A549 (cell line): ENCODE results near the gene SH3D21. TPM values are rescaled to one million over a fixed set of nuclear protein-coding genes. Genes with fewer than 3 reads are reported as not detected.

Source experiments
- ATAC-seq, 2 experiments: fragments of 200-7000 bp in 1 of 2; fragments of >200 bp in 1 of 2; cut with Nextera tagmentation in 1 of 2; cut with Tn5 transposase in 1 of 2; 3 replicates each; pipeline versions ENCODE4 v1.8.0 to v1.9.1; 2018 to 2020; ENCODE audit warnings: mild to moderate bottlenecking in 1 of 2, moderate library complexity in 1 of 2
- CTCF ChIA-PET: fragments of 300-600 bp; sonication (Branson Sonifier 250); formaldehyde crosslinking; extraction: SDS; loops from one replicate; lab custom pipeline; 2021; ENCODE audit warnings: antibody characterized with exemption, inconsistent platforms; lab: Yijun Ruan, JAX
- POLR2A ChIA-PET: fragments of 350-600 bp; formaldehyde crosslinking; extraction: SDS; loops from one replicate; lab custom pipeline; 2021; ENCODE audit warnings: antibody characterized with exemption, inconsistent platforms; lab: Yijun Ruan, JAX
- DNase-seq, 2 experiments: peaks; one replicate each; pipeline versions ENCODE4 v3.0.0 to v3.0.0-alpha.2; 2011 to 2016; ENCODE audit warnings: low read depth in 1 of 2, low spot score in 1 of 2
- FAIRE-seq: peaks from 2 replicates; lab custom pipeline; 2011; peaks lifted over from hg19 to GRCh38; lab: Jason Lieb, UNC
- H3K27ac ChIP-seq, 2 experiments: fragments of >200 bp; sonication (Bioruptor Twin); formaldehyde crosslinking; 3 replicates each; pipeline ENCODE4 v1.5.1; 2016 to 2017
- H3K4me1 ChIP-seq: fragments of >200 bp; sonication (Bioruptor Twin); formaldehyde crosslinking; 3 replicates; pipeline ENCODE4 v1.6.1; 2016
- H3K4me2 ChIP-seq: fragments of >200 bp; sonication (Bioruptor Twin); formaldehyde crosslinking; 3 replicates; pipeline ENCODE4 v1.6.1; 2016
- H3K4me3 ChIP-seq: fragments of >200 bp; sonication (Bioruptor Twin); formaldehyde crosslinking; 3 replicates; pipeline ENCODE4 v1.5.1; 2016
- H3K9me3 ChIP-seq: fragments of >200 bp; sonication (Bioruptor Twin); formaldehyde crosslinking; 3 replicates; pipeline ENCODE4 v1.6.1; 2016
- BHLHE40 ChIP-seq: IDR thresholded peaks from 2 replicates; pipeline ENCODE4 v1.6.1; 2012; ENCODE audit warnings: low read depth, low read length, inconsistent platforms
- CBX8 ChIP-seq: fragments of 200-600 bp; sonication (generic); IDR thresholded peaks from 2 replicates; pipeline ENCODE4 v1.6.1; 2016
- EHMT2 ChIP-seq: fragments of 200-600 bp; sonication (generic); IDR thresholded peaks from 2 replicates; pipeline ENCODE4 v1.6.1; 2016; ENCODE audit warnings: antibody characterized with exemption, low read depth, mild to moderate bottlenecking, moderate library complexity
- ESRRA ChIP-seq: fragments of 150-350 bp; IDR thresholded peaks from 2 replicates; pipeline ENCODE4 v1.6.1; 2014; ENCODE audit warnings: mild to moderate bottlenecking, low read length, borderline replicate concordance
- FOSB ChIP-seq: fragments of 250-450 bp; sonication (Bioruptor Pico); IDR thresholded peaks from 2 replicates; pipeline ENCODE4 v1.5.0; 2020; ENCODE audit warnings: mild to moderate bottlenecking, moderate library complexity
- FOSL2 ChIP-seq, 2 experiments: fragments of 450-650 bp in 1 of 2; fragments of >200 bp in 1 of 2; sonication (Bioruptor Twin) in 1 of 2; formaldehyde crosslinking; IDR thresholded peaks; 2 replicates each; pipeline versions ENCODE4 v1.5.0 to v1.6.1; 2016 to 2020; ENCODE audit warnings: mild to moderate bottlenecking in 1 of 2, moderate library complexity in 1 of 2
- FOXS1 ChIP-seq: fragments of 250-450 bp; sonication (Bioruptor Pico); IDR thresholded peaks from 2 replicates; pipeline ENCODE4 v1.5.0; 2020; ENCODE audit warnings: mild to moderate bottlenecking, moderate library complexity
- HEYL ChIP-seq: fragments of 250-450 bp; sonication (Bioruptor Pico); IDR thresholded peaks from 2 replicates; pipeline ENCODE4 v1.8.0; 2021; ENCODE audit warnings: mild to moderate bottlenecking, moderate library complexity
- JUN ChIP-seq, 2 experiments: fragments of >200 bp; sonication (Bioruptor Twin); formaldehyde crosslinking; IDR thresholded peaks; 2 replicates in 1 of 2; 3 replicates in 1 of 2; pipeline ENCODE4 v1.6.1; 2016 to 2017
- JUNB ChIP-seq: fragments of >200 bp; sonication (Bioruptor Twin); formaldehyde crosslinking; IDR thresholded peaks from 2 replicates; pipeline ENCODE4 v1.6.1; 2016
- KDM1A ChIP-seq: fragments of 200-600 bp; sonication (generic); IDR thresholded peaks from 2 replicates; pipeline ENCODE4 v1.6.1; 2016; ENCODE audit warnings: low read depth, mild to moderate bottlenecking
- MAFK ChIP-seq: fragments of 450-650 bp; IDR thresholded peaks from 2 replicates; pipeline ENCODE4 v1.6.1; 2014; ENCODE audit not compliant: partially characterized antibody
- NPAS2 ChIP-seq: fragments of 250-450 bp; sonication (Bioruptor Pico); IDR thresholded peaks from 2 replicates; pipeline ENCODE4 v1.8.0; 2022; ENCODE audit warnings: mild to moderate bottlenecking, moderate library complexity, borderline replicate concordance
- POLR2A ChIP-seq: IDR thresholded peaks from 2 replicates; pipeline ENCODE4 v1.6.1; 2012; ENCODE audit warnings: mild to moderate bottlenecking, low read length
- POLR2AphosphoS2 ChIP-seq: conservative IDR thresholded peaks from 2 replicates; pipeline ENCODE4 v1.6.1; 2012; ENCODE audit warnings: low read length, improper control_type of control experiment, inconsistent platforms
- RARB ChIP-seq: fragments of 250-450 bp; sonication (Bioruptor Pico); IDR thresholded peaks from 2 replicates; pipeline ENCODE4 v1.8.0; 2021; ENCODE audit warnings: mild to moderate bottlenecking, moderate library complexity
- RFX5 ChIP-seq: fragments of 450-650 bp; IDR thresholded peaks from 2 replicates; pipeline ENCODE4 v1.7.1; 2014; ENCODE audit warnings: antibody characterized with exemption, mild to moderate bottlenecking, moderate library complexity
- SREBF2 ChIP-seq: fragments of 450-650 bp; IDR thresholded peaks from 2 replicates; pipeline ENCODE4 v1.6.1; 2014; ENCODE audit warnings: mild to moderate bottlenecking, moderate library complexity
- TFCP2L1 ChIP-seq: fragments of 250-450 bp; sonication (Bioruptor Pico); IDR thresholded peaks from 2 replicates; pipeline ENCODE4 v1.5.0; 2021; ENCODE audit warnings: mild to moderate bottlenecking
- ZFP36 ChIP-seq: fragments of 450-650 bp; IDR thresholded peaks from 2 replicates; pipeline ENCODE4 v1.6.1; 2014; ENCODE audit warnings: borderline replicate concordance; ENCODE audit not compliant: partially characterized antibody
- ZSCAN20 ChIP-seq: fragments of 250-450 bp; sonication (Bioruptor Pico); IDR thresholded peaks from 2 replicates; pipeline ENCODE4 v1.8.0; 2022; ENCODE audit warnings: mild to moderate bottlenecking, moderate library complexity
- WGBS: methylation state at CpG from one replicate; pipeline ENCODE4 v1.1.6; 2017; ENCODE audit errors: missing lambda C conversion rate; 5-methylcytosine and 5-hydroxymethylcytosine counted together
- polyA plus RNA-seq, 4 experiments: library from polyadenylated mRNA; depleted of rRNA in 3 of 4; stranded (reverse); fragments of >200 nt; fragmentation: RNase III in 1 of 4; extraction: RNeasy Plus Mini Kit Qiagen cat#74134 plus additional on column Dnase treatment in 1 of 4; gene quantifications; 2 replicates in 3 of 4; 3 replicates in 1 of 4; pipeline ENCODE4 v1.2.3, GENCODE V29; 2011 to 2017
- TF ChIP-seq, protein P1 (sequence below): fragments of 150-350 bp; IDR thresholded peaks from 2 replicates; pipeline ENCODE4 v1.6.1; 2014; ENCODE audit warnings: low read depth, mild to moderate bottlenecking, low read length
- TF ChIP-seq, protein P2 (sequence below): IDR thresholded peaks from 2 replicates; pipeline ENCODE4 v1.6.1; 2012; ENCODE audit warnings: low read depth, borderline replicate concordance
- TF ChIP-seq, protein P3 (sequence below): fragments of >200 bp; sonication (Bioruptor Twin); formaldehyde crosslinking; IDR thresholded peaks from 3 replicates; pipeline ENCODE4 v1.6.1; 2016
- TF ChIP-seq, protein P4 (sequence below): IDR thresholded peaks from 2 replicates; pipeline ENCODE4 v1.6.1; 2012

The SH3D21 gene
- polyA plus RNA-seq, 2 of the 4 experiments (the other 2 are of a cell fraction), result 0.41 to 1.1 TPM

DNA sequence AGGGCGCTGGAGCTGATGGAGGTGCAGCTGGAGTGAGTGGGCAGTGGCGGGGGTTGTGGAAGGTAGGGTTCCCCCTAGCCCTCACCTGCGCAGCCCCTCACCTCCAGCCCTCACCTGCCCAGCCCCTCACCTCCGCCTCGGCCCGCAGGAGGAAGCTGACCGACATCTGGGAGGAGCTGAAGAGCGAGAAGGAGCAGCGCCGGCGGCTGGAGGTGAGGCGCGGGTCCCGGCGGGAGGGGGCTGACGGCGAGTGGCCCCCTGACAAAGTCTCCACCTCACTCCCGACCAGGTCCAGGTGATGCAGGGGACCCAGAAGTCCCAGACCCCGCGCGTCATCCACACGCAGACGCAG, 14.6 kb downstream of the SH3D21 start:
- Histone ChIP-seq H3K9me3 (no peaks in the 10 kb centered on the region), H3K4me1 (peaks cover 11% of the 10 kb centered on the region; the same call in 2 of the 3 replicates), H3K4me2 (no peak overlapping the region), H3K27ac (no peak overlapping the region), H3K4me3 (no peak overlapping the region)
- no peak for DNase-seq
- ChIA-PET POLR2A (no interaction called here), CTCF (interaction anchor here (0.6 to 1.4 kb wide), 2 partner anchors 48 to 1639 kb away, joined by 3 to 4 read pairs; no protein-coding TSS in a partner anchor)
- WGBS, result 92% methylated on average over 13 of the region's 23 CpGs
- FAIRE-seq, result no peak
- TF ChIP-seq EHMT2 (no peak), BHLHE40 (no peak), FOSL2 (IDR thresholded peaks at IDR 0.05) (no peak), FOSL2 (CRISPR knock-in tag; IDR thresholded peaks at IDR 0.05) (no peak), POLR2A (no peak), POLR2AphosphoS2 (no peak), FOSB (CRISPR knock-in tag) (no peak), JUN (IDR thresholded peaks at IDR 0.05) (no peak), RARB (CRISPR knock-in tag) (no peak)
- TF ChIP-seq, protein P1, sequence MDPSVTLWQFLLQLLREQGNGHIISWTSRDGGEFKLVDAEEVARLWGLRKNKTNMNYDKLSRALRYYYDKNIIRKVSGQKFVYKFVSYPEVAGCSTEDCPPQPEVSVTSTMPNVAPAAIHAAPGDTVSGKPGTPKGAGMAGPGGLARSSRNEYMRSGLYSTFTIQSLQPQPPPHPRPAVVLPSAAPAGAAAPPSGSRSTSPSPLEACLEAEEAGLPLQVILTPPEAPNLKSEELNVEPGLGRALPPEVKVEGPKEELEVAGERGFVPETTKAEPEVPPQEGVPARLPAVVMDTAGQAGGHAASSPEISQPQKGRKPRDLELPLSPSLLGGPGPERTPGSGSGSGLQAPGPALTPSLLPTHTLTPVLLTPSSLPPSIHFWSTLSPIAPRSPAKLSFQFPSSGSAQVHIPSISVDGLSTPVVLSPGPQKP, result no peak
- TF ChIP-seq, protein P2, sequence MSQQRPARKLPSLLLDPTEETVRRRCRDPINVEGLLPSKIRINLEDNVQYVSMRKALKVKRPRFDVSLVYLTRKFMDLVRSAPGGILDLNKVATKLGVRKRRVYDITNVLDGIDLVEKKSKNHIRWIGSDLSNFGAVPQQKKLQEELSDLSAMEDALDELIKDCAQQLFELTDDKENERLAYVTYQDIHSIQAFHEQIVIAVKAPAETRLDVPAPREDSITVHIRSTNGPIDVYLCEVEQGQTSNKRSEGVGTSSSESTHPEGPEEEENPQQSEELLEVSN, result no peak
- ATAC-seq, result no peak

DNA sequence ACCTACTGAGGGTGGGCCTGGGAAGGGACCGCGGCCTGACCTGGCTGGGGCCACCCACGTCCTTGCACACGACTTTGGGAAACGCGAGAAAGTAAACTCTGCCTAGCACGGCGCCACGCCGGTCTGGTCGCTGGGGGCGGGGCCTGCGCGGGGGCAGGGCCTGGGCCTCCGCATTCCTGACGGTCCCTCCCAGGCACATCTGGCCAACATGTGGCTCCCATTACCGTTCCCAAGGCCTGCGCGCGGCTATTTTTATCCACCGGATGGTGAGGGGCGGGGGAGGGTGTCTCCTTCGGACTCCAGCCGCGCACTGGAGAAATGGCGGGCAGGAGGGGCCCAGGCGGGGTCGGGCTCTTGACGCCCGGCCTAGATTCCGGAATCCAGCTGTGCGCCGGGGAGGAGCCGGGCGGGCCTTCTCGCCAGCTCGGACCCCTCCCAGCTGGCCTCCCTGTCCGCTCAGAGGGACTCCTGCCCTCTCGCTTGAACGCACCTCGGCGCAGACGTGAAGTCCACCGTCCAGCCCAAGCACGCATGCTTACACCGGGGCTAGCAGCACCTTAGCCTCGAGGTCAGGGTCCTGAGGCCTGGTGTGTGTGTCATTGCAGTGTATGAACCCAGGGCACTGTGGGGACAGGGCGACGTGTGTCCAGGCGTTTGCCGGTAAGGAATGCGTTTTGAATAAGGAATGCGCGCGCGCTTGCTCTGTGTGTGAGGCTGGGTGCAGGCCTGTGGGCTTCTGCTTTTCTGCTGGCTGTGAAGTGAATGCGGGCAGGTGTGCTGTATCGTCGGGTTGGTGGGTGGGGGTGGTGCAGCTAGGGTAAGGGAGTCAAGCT, 15.2 kb downstream of the SH3D21 start:
- Histone ChIP-seq H3K4me3 (no peak overlapping the region), H3K4me2 (no peak overlapping the region), H3K9me3 (no peaks in the 10 kb centered on the region), H3K27ac (no peak overlapping the region), H3K4me1 (peaks cover 11% of the 10 kb centered on the region; the same call in 2 of the 3 replicates)
- FAIRE-seq (no peak), DNase-seq (peak in 1 of 2 experiments; percentile 25), ATAC-seq (no peak)
- POLR2A ChIA-PET, result no interaction called here
- CTCF ChIA-PET, result interaction anchor here (0.6 to 1.4 kb wide), 2 partner anchors 47 to 1639 kb away, joined by 3 to 4 read pairs; no protein-coding TSS in a partner anchor
- WGBS, result 94% methylated on average over 30 of the region's 59 CpGs
- TF ChIP-seq JUNB (no peak), RFX5 (no peak), RARB (CRISPR knock-in tag) (no peak), TFCP2L1 (no peak), ESRRA (no peak), FOSB (CRISPR knock-in tag) (no peak), FOXS1 (CRISPR knock-in tag) (no peak), HEYL (CRISPR knock-in tag) (no peak), ZSCAN20 (CRISPR knock-in tag) (no peak), CBX8 (no peak), ZFP36 (no peak), SREBF2 (no peak), MAFK (no peak), KDM1A (no peak), NPAS2 (CRISPR knock-in tag) (no peak), BHLHE40 (no peak)
- TF ChIP-seq, protein P3, sequence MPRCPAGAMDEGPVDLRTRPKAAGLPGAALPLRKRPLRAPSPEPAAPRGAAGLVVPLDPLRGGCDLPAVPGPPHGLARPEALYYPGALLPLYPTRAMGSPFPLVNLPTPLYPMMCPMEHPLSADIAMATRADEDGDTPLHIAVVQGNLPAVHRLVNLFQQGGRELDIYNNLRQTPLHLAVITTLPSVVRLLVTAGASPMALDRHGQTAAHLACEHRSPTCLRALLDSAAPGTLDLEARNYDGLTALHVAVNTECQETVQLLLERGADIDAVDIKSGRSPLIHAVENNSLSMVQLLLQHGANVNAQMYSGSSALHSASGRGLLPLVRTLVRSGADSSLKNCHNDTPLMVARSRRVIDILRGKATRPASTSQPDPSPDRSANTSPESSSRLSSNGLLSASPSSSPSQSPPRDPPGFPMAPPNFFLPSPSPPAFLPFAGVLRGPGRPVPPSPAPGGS, result no peak
- TF ChIP-seq, protein P4, sequence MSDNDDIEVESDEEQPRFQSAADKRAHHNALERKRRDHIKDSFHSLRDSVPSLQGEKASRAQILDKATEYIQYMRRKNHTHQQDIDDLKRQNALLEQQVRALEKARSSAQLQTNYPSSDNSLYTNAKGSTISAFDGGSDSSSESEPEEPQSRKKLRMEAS, result no peak
